Measurements from ENCODE around the gene MMD2.

- TF ChIP-seq POLR2AphosphoS5 (IDR thresholded peaks at IDR 0.05; ENCODE audit: low read depth, low read length), result no peak
- TF ChIP-seq TAF1 (IDR thresholded peaks at IDR 0.05; ENCODE audit: borderline replicate concordance, insufficient read depth, low read length), result no peak
- no peak for TF ChIP-seq SIN3A (IDR thresholded peaks at IDR 0.05; ENCODE audit: borderline replicate concordance, insufficient read depth, low read length)
Observed at GRCh38 chr7:4883033-4883371, 76.0 kb downstream of the MMD2 start.
